Small intestine (tissue), 7 donors: ENCODE measurements around the gene GDF7. TPM values are rescaled to one million over a fixed set of nuclear protein-coding genes. Genes with fewer than 3 reads are reported as not detected.
A peak's percentile ranks its signal among the peaks of the same experiment; 100 is the strongest.
"Not testable (repeated sequence)": the region's sequence is repeated elsewhere in the genome, so short reads cannot be mapped to it uniquely, and the experiment has no call there.

Experiments
- DNase-seq, 2 donors: peaks; one replicate each; pipeline versions ENCODE4 v3.0.0 to v3.0.0-alpha.2; 2013
- FAIRE-seq: peaks from 2 replicates; lab custom pipeline; 2012; peaks lifted over from hg19 to GRCh38; lab: Jason Lieb, UNC
- H3K27ac ChIP-seq, 3 donors: one replicate each; pipeline ENCODE4 v1.5.1; 2013; ENCODE audit warnings: low read length in 2 of 3, mild to moderate bottlenecking in 2 of 3, control low read depth in 1 of 3, inconsistent platforms in 1 of 3, low read depth in 1 of 3, moderate library complexity in 1 of 3
- H3K27me3 ChIP-seq, 3 donors: one replicate each; pipeline ENCODE4 v1.6.1; 2013; ENCODE audit warnings: low read length in 3 of 3, inconsistent platforms in 1 of 3; ENCODE audit not compliant: control insufficient read depth in 3 of 3, insufficient read depth in 3 of 3
- H3K36me3 ChIP-seq, 3 donors: one replicate each; pipeline ENCODE4 v1.6.1; 2013; ENCODE audit warnings: low read length in 3 of 3, inconsistent platforms in 1 of 3, low read depth in 1 of 3, mild to moderate bottlenecking in 1 of 3, moderate library complexity in 1 of 3; ENCODE audit not compliant: control insufficient read depth in 3 of 3, insufficient read depth in 2 of 3
- H3K4me1 ChIP-seq, 3 donors: one replicate each; pipeline ENCODE4 v1.6.1; 2013; ENCODE audit warnings: low read length in 2 of 3, inconsistent platforms in 1 of 3, low read depth in 1 of 3, mild to moderate bottlenecking in 1 of 3, moderate library complexity in 1 of 3; ENCODE audit not compliant: control insufficient read depth in 3 of 3, insufficient read depth in 2 of 3
- H3K4me3 ChIP-seq, 3 donors: one replicate each; pipeline ENCODE4 v1.5.1; 2013; ENCODE audit warnings: low read length in 3 of 3, control low read depth in 1 of 3, inconsistent platforms in 1 of 3, low read depth in 1 of 3, mild to moderate bottlenecking in 1 of 3, moderate library complexity in 1 of 3
- H3K9me3 ChIP-seq, 2 donors: one replicate each; pipeline ENCODE4 v1.6.1; 2013; ENCODE audit warnings: low read depth in 1 of 2, low read length in 1 of 2; ENCODE audit not compliant: control insufficient read depth in 2 of 2, insufficient read depth in 1 of 2
- WGBS, 3 donors: extraction: QIAGEN DNeasy Blood & Tissue Kit; methylation state at CpG; one replicate each; pipeline ENCODE4 v1.1.7; 2013; 5-methylcytosine and 5-hydroxymethylcytosine counted together
- polyA plus RNA-seq, 4 donors: library from polyadenylated mRNA; stranded (reverse) in 3 of 4; unstranded in 1 of 4; fragments of 200-250 nt in 3 of 4; fragments of 120-200 nt in 1 of 4; gene quantifications; one replicate each; pipeline versions ENCODE4 v1.2.1 to v1.2.3, GENCODE V29; 2013
- donor health status: healthy with polysubstance abuse.
- donor health status: control.
- donor health status: control.
- donor health status: Bipolar disorder and iron deficiency.
- donor health status: healthy.

Gene GDF7
- polyA plus RNA-seq, 4 donors: 0.16 TPM; not detected in 2

- no peak for FAIRE-seq
- WGBS, 3 donors: 90 to 94% (median 91%) methylated on average over 4 of the region's 4 CpGs
These were observed 40.7 kb downstream of the GDF7 start for GRCh38 chr2:20707601-20708000.

DNA sequence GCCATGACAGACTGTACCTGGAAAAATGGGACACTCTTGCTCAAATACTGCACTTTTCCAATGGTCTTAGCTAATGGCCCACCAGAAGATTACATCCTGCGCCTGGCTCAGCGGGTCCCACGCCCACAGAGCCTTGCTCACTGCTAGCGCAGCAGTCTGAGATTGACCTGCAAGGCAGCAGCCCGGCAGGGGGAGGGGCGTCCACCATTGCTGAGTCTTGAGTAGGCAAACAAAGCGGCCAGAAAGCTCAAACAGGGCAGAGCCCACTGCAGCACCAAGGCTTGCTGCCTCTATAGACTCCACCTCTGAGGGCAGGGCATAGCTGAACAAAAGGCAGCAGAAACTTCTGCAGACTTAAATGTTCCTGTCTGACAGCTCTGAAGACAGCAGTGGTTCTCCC, 44.7 kb downstream of the GDF7 start:
- not testable (repeated sequence) for H3K9me3 ChIP-seq, H3K27ac ChIP-seq, H3K4me3 ChIP-seq, DNase-seq, FAIRE-seq, H3K4me1 ChIP-seq, H3K27me3 ChIP-seq, H3K36me3 ChIP-seq
- WGBS, 3 donors: 98 to 100% (median 99%) methylated on average over 7 of the region's 7 CpGs

More at GRCh38 chr2:20707601-20708000, 40.7 kb downstream of the GDF7 start:
- H3K4me3 ChIP-seq: no peak overlapping the region
- DNase-seq: peak in 1 of 2 donors; percentile 6
- H3K27ac ChIP-seq: no peak overlapping the region
- H3K9me3 ChIP-seq: peaks cover 0 to 8% of the 10 kb centered on the region in 2 donors
- H3K4me1 ChIP-seq: no peaks in the 10 kb centered on the region
- H3K27me3 ChIP-seq: no peaks in the 10 kb centered on the region
- peaks cover 0 to 5% (median 0%) of the 10 kb centered on the region in 3 donors for H3K36me3 ChIP-seq

DNA sequence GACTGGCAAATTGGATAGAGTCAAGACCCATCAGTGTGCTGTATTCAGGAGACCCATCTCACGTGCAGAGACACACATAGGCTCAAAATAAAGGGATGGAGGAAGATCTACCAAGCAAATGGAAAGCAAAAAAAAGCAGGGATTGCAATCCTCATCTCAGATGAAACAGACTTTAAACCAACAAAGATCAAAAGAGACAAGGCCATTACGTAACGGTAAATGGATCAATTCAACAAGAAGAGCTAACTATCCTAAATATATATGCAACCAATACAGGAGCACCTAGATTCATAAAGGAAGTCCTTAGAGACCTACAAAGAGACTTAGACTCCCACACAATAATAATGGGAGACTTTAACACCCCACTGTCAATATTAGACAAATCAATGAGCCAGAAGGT, 46.6 kb downstream of the GDF7 start:
- not testable (repeated sequence) for DNase-seq, H3K27ac ChIP-seq, H3K4me3 ChIP-seq, H3K36me3 ChIP-seq, FAIRE-seq, H3K27me3 ChIP-seq, H3K4me1 ChIP-seq
- H3K9me3 ChIP-seq: peaks cover 0 to 11% of the 10 kb centered on the region in 2 donors
- 88 to 100% (median 91%) methylated on average over 2 to 3 of the region's 3 CpGs for WGBS, 3 donors

DNA sequence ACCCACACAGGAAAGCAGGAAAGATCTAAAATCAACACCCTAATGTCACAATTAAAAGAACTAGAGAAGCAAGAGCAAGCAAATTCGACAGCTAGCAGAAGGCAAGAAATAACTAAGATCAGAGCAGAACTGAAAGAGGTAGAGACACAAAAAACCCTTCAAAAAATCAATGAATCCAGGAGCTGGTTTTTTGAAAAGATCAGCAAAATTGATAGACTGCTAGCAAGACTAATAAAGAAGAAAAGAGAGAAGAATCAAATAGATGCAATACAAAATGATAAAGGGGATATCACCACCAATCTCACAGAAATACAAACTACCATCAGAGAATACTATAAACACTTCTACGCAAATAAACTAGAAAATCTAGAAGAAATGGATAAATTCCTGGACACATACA, 47.5 kb downstream of the GDF7 start:
- H3K27me3 ChIP-seq, H3K36me3 ChIP-seq, FAIRE-seq, H3K27ac ChIP-seq, H3K4me3 ChIP-seq, DNase-seq, H3K4me1 ChIP-seq: not testable (repeated sequence)
- H3K9me3 ChIP-seq: peaks cover 0 to 11% of the 10 kb centered on the region in 2 donors
- WGBS, 3 donors: 86 to 96% (median 94%) methylated on average over 2 of the region's 2 CpGs

DNA sequence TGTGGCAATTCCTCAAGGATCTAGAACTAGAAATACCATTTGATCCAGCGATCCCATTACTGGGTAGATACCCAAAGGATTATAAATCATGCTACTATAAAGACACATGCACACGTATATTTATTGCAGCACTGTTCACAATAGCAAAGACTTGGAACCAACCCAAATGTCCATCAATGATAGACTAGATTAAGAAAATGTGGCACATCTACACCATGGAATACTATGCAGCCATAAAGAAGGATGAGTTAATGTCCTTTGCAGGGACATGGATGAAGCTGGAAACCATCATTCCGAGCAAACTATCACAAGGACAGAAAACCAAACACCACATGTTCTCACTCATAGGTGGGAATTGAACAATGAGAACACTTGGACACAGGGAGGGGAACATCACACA, 49.2 kb downstream of the GDF7 start:
- not testable (repeated sequence) for H3K4me1 ChIP-seq, H3K4me3 ChIP-seq, H3K36me3 ChIP-seq, DNase-seq, H3K27me3 ChIP-seq, H3K27ac ChIP-seq, FAIRE-seq
- peaks cover 0 to 11% of the 10 kb centered on the region in 2 donors for H3K9me3 ChIP-seq
- WGBS, 3 donors: 98% methylated on average over 3 of the region's 3 CpGs

DNA sequence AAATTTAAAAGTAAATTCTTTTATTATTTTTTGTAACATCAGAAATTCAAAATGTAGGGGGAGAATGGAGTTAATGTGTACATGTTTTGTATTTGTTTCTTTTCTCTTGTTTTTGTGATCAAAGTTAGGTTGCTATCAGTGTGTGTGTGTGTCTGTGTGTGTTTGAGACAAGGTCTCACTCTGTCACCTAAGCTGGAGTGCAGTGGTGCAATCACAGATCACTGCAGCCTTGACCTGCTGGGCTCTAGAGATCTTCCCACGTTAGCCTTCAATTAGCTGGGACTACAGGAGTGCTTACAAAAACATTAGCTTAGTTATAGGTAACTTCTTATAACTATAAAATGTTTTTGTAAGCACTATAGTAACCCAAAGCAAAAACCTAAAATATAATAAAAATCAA, 50.7 kb downstream of the GDF7 start:
- no peak for FAIRE-seq
- Histone ChIP-seq H3K4me3 (no peak overlapping the region), H3K27ac (no peak overlapping the region), H3K4me1 (no peaks in the 10 kb centered on the region), H3K36me3 (peaks cover 0 to 2% (median 0%) of the 10 kb centered on the region in 3 donors), H3K9me3 (peaks cover 0 to 2% of the 10 kb centered on the region in 2 donors), H3K27me3 (no peaks in the 10 kb centered on the region)
- DNase-seq: no peak
- WGBS, 3 donors: 88 to 93% (median 92%) methylated on average over 1 of the region's 1 CpG

GRCh38 chr2:20722592-20723240, 55.8 kb downstream of the GDF7 start:
- Histone ChIP-seq H3K36me3 (peaks cover 0 to under 1% (median 0%) of the 10 kb centered on the region in 3 donors), H3K9me3 (peaks cover 0 to under 1% of the 10 kb centered on the region in 2 donors), H3K4me1 (peaks cover 0 to 3% (median 0%) of the 10 kb centered on the region in 3 donors), H3K4me3 (no peak overlapping the region), H3K27ac (no peak overlapping the region), H3K27me3 (no peaks in the 10 kb centered on the region)
- DNase-seq (no peak), FAIRE-seq (no peak)
- 97 to 100% (median 100%) methylated on average over 1 of the region's 1 CpG for WGBS, 3 donors

- no peaks in the 10 kb centered on the region for H3K36me3 ChIP-seq
- no peaks in the 10 kb centered on the region for H3K9me3 ChIP-seq
- FAIRE-seq (no peak), DNase-seq (no peak)
- no peak overlapping the region for H3K4me3 ChIP-seq
- H3K4me1 ChIP-seq: peaks cover 0 to 11% (median 4%) of the 10 kb centered on the region in 3 donors
- H3K27me3 ChIP-seq: no peaks in the 10 kb centered on the region
- no peak overlapping the region for H3K27ac ChIP-seq
These were observed 56.6 kb downstream of the GDF7 start for GRCh38 chr2:20723543-20723942.
